DND-41 (cell line): Measurements from ENCODE around the gene FBLN5.

Experiments used
- ATAC-seq: fragments of 200-7000 bp; cut with Tn5 transposase; 3 replicates; pipeline ENCODE4 v1.9.1; 2021; ENCODE audit warnings: low read depth; ENCODE audit not compliant: insufficient read depth
- DNase-seq: peaks from one replicate; pipeline ENCODE4 v3.0.0-alpha.2; 2020
- H2AFZ ChIP-seq: 2 replicates; pipeline ENCODE4 v1.6.0; 2012; ENCODE audit warnings: low read depth, low read length
- H3K27ac ChIP-seq: 2 replicates; pipeline ENCODE4 v1.5.1; 2012; ENCODE audit warnings: low read length, inconsistent platforms
- H3K27me3 ChIP-seq: fragments of 200-600 bp; sonication (generic); 2 replicates; pipeline ENCODE4 v1.6.0; 2012; ENCODE audit warnings: low read length, mild to moderate bottlenecking, inconsistent platforms; ENCODE audit not compliant: insufficient read depth, poor library complexity
- H3K36me3 ChIP-seq: 2 replicates; pipeline ENCODE4 v1.5.1; 2012; ENCODE audit warnings: low read length, inconsistent platforms; ENCODE audit not compliant: insufficient read depth
- H3K4me1 ChIP-seq: 2 replicates; pipeline ENCODE4 v1.5.1; 2012; ENCODE audit warnings: mild to moderate bottlenecking, low read length; ENCODE audit not compliant: insufficient read depth
- H3K4me2 ChIP-seq: 2 replicates; pipeline ENCODE4 v1.6.0; 2012; ENCODE audit warnings: mild to moderate bottlenecking, moderate library complexity, low read length, inconsistent platforms; ENCODE audit not compliant: insufficient read depth
- H3K4me3 ChIP-seq, 2 experiments: fragments of 200-600 bp in 1 of 2; shearing (Covaris generic) in 1 of 2; 2 replicates each; pipeline ENCODE4 v1.5.1; 2012 to 2016; ENCODE audit warnings: inconsistent platforms in 2 of 2, low read length in 2 of 2, mild to moderate bottlenecking in 2 of 2, low read depth in 1 of 2, moderate library complexity in 1 of 2
- H3K79me2 ChIP-seq: 2 replicates; pipeline ENCODE4 v1.6.0; 2012; ENCODE audit warnings: low read length, inconsistent platforms; ENCODE audit not compliant: insufficient read depth
- H3K9ac ChIP-seq: 2 replicates; pipeline ENCODE4 v1.6.0; 2012; ENCODE audit warnings: low read depth, mild to moderate bottlenecking, inconsistent platforms, low read length, moderate library complexity
- H3K9me3 ChIP-seq: 2 replicates; pipeline ENCODE4 v1.5.1; 2012; ENCODE audit warnings: low read length, moderate library complexity, mild to moderate bottlenecking, inconsistent platforms; ENCODE audit not compliant: insufficient read depth, severe bottlenecking
- H4K20me1 ChIP-seq: 2 replicates; pipeline ENCODE4 v1.6.0; 2012; ENCODE audit warnings: low read length; ENCODE audit not compliant: insufficient read depth
- CTCF ChIP-seq: IDR thresholded peaks from 2 replicates; pipeline ENCODE4 v1.5.1; 2012; ENCODE audit warnings: borderline replicate concordance, low read length, moderate library complexity, mild to moderate bottlenecking; ENCODE audit not compliant: poor library complexity, severe bottlenecking; ENCODE audit errors: extremely low read depth
- EZH2 ChIP-seq: IDR thresholded peaks from 3 replicates; pipeline ENCODE4 v1.6.1; 2012; ENCODE audit warnings: borderline replicate concordance, low read depth, mild to moderate bottlenecking, moderate library complexity, low read length, inconsistent platforms; ENCODE audit not compliant: severe bottlenecking

FBLN5 gene

DNA sequence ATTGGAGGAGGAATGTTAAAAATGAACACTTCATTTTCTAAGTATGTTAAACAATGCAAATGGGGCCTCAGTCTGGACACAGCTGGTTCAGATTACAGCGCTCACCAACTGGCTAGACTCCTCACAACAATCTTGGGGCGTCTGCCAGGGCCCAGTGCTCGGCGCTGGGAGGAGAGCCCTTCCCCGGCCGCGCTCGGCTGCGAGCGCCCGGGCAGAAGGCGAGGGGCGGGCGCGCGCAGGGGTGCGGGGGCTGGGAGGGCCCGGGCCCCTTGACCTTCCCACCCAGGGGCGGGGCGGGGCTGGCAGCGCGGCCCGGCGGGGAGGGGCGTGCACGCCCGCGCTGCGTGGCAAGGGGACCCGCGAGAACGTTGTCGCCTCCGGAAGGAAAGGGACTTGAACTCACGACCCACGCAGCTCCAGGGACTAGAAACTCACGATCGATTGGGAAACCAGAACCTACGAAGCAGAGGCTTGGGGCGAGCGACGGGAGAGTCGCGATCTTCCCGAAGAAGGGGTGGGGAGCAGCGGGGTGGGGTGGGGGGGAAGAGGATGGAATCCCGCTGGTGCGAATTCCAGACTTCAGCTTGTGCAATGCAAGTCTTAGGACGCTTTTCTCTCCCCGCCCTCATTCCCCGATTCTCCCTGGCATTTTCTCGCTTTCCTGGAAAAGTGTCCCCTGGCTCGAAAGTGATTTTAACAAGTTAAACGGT, at the start of gene FBLN5:
FBLN5 (minus strand) TSS at position 220 of the 710 bp plus-strand sequence. CDS start 465 bp downstream, outside the sequence.
- Histone ChIP-seq H3K9me3 (no peaks in the 10 kb centered on the region), H4K20me1 (no peaks in the 10 kb centered on the region), H3K4me1 (no peaks in the 10 kb centered on the region), H3K79me2 (no peaks in the 10 kb centered on the region), H3K27me3 (no peaks in the 10 kb centered on the region), H3K4me2 (no peak within 1 kb of the TSS), H2AFZ (0 out of 2 replicates have a peak within 1 kb of the TSS, but pooled peaks have one; percentile 5), H3K36me3 (no peaks in the 10 kb centered on the region), H3K27ac (no peak within 1 kb of the TSS), H3K4me3 (no peak within 1 kb of the TSS), H3K9ac (no peak within 1 kb of the TSS)
- ATAC-seq (no peak), DNase-seq (no peak)
- TF ChIP-seq CTCF = no peak
- no peak for TF ChIP-seq EZH2

- H3K4me3 ChIP-seq = no peak overlapping the region
- no peak for DNase-seq
- ATAC-seq = peak; percentile 70
- H4K20me1 ChIP-seq = no peaks in the 10 kb centered on the region
- no peak overlapping the region for H3K27ac ChIP-seq
- H2AFZ ChIP-seq = no peak overlapping the region
- no peak overlapping the region for H3K9ac ChIP-seq
- peaks cover 62% of the 10 kb centered on the region; the same call in 1 of the 2 replicates for H3K36me3 ChIP-seq
- H3K79me2 ChIP-seq = no peaks in the 10 kb centered on the region
- peaks cover 7% of the 10 kb centered on the region; the same call in 1 of the 2 replicates for H3K4me1 ChIP-seq
- H3K4me2 ChIP-seq = no peak overlapping the region
- no peaks in the 10 kb centered on the region for H3K9me3 ChIP-seq
- no peak for TF ChIP-seq EZH2
- TF ChIP-seq CTCF = peak; percentile 75
- no peaks in the 10 kb centered on the region for H3K27me3 ChIP-seq
Measured at GRCh38 chr14:91996948-91997371, 49.5 kb upstream of the FBLN5 start.

DNA sequence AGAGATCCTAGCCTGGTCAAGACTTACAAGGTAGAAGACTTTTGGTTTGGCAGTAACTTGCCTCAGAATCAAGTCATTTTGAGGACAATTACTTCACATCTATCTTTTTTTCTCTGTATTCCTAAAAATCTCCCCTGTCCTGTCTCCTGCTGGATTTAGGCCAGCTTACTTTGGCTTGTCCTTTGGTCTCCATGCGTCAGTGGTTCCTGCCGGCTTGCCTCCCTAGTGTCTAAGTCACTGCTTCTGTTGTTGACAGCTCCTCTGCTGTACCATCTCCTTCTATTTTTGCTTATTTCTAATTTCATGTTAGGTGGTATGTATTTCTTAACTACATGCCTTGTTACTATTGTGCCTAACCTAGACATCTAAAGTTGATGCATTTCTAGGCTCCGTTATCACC, 39.7 kb upstream of the FBLN5 start:
- Histone ChIP-seq H3K4me1 (no peaks in the 10 kb centered on the region), H3K4me3 (no peak overlapping the region), H3K9me3 (no peaks in the 10 kb centered on the region), H3K36me3 (peaks cover 85% of the 10 kb centered on the region), H3K27me3 (no peaks in the 10 kb centered on the region), H3K79me2 (no peaks in the 10 kb centered on the region), H3K27ac (no peak overlapping the region), H3K9ac (no peak overlapping the region), H3K4me2 (no peak overlapping the region), H2AFZ (no peak overlapping the region), H4K20me1 (no peaks in the 10 kb centered on the region)
- no peak for DNase-seq
- TF ChIP-seq EZH2 (no peak), CTCF (no peak)
- no peak for ATAC-seq
